H1 (cell line): ENCODE data around the gene NDRG2. TPM values are rescaled to one million over a fixed set of nuclear protein-coding genes. Genes with fewer than 3 reads are reported as not detected.

ENCODE experiments used
- CEBPB ChIP-seq: IDR thresholded peaks from 2 replicates; pipeline ENCODE4 v1.6.1; 2012; ENCODE audit warnings: low read depth, low read length
- CHD2 ChIP-seq: IDR thresholded peaks from 2 replicates; pipeline ENCODE4 v1.6.1; 2012; ENCODE audit warnings: low read length, improper control_type of control experiment
- KDM4A ChIP-seq: IDR thresholded peaks from one replicate; pipeline ENCODE4 v1.7.1; 2012; ENCODE audit warnings: low read depth, mild to moderate bottlenecking, moderate library complexity, low read length, inconsistent platforms; ENCODE audit not compliant: severe bottlenecking
- PHF8 ChIP-seq: fragments of 200-600 bp; sonication (generic); conservative IDR thresholded peaks from 2 replicates; pipeline ENCODE4 v1.7.1; 2012; ENCODE audit warnings: low read depth, mild to moderate bottlenecking, inconsistent platforms, low read length, moderate library complexity
- RAD21 ChIP-seq, 2 experiments: IDR thresholded peaks in 1 of 2; conservative IDR thresholded peaks in 1 of 2; 2 replicates each; pipeline ENCODE4 v1.6.1; 2011; ENCODE audit warnings: low read depth in 2 of 2, low read length in 2 of 2, improper control_type of control experiment in 1 of 2, inconsistent platforms in 1 of 2, mild to moderate bottlenecking in 1 of 2, moderate library complexity in 1 of 2
- RBBP5 ChIP-seq: IDR thresholded peaks from 2 replicates; pipeline ENCODE4 v1.7.1; 2012; ENCODE audit warnings: low read depth, mild to moderate bottlenecking, inconsistent platforms, low read length, moderate library complexity, borderline replicate concordance
- SIN3A ChIP-seq, 2 experiments: IDR thresholded peaks in 1 of 2; conservative IDR thresholded peaks in 1 of 2; 2 replicates each; pipeline ENCODE4 v1.6.1; 2011 to 2012; ENCODE audit warnings: low read length in 2 of 2, improper control_type of control experiment in 1 of 2, low read depth in 1 of 2, mild to moderate bottlenecking in 1 of 2
- SP4 ChIP-seq: IDR thresholded peaks from 2 replicates; pipeline ENCODE4 v1.6.1; 2012; ENCODE audit warnings: low read length, inconsistent platforms
- polyA plus RNA-seq, 7 experiments: library from polyadenylated mRNA; depleted of rRNA in 3 of 7; stranded (reverse) in 5 of 7; unstranded in 2 of 7; fragments of >200 nt in 5 of 7; fragments of 200-250 nt in 2 of 7; gene quantifications; 1 replicate in 5 of 7; 2 replicates in 1 of 7; 4 replicates in 1 of 7; pipeline versions ENCODE4 v1.2.1 to v1.2.3, GENCODE V29; 2011 to 2013; ENCODE audit warnings: missing spikeins in 2 of 7, mixed read lengths in 2 of 7
- total RNA-seq: library from RNA; stranded (reverse); fragmentation: NEBNext Ultra II Directional; extraction: Animal tissue kit (Norgen Biotek cat#: 25700); gene quantifications from 2 replicates; pipeline ENCODE4 v1.2.1, GENCODE V29; 2021

The NDRG2 gene
- total and polyA plus RNA-seq, 2 of the 8 experiments (the other 6 are each of a cell fraction or from before 2014, with no cell fraction given) = 29.9 to 48.6 TPM

GRCh38 chr14:20970983-20971704 lies 53.7 kb downstream of the NDRG2 start (continued):
- TF ChIP-seq RBBP5 (peak; percentile 59; the same call in 1 of the 2 replicates), CEBPB (no peak), CHD2 (peak; percentile 30; the same call in 1 of the 2 replicates), KDM4A (peak; percentile 83), RAD21 (IDR thresholded peaks at IDR 0.05 in 1 of 2, conservative IDR thresholded peaks at IDR 0.05 in 1 of 2; ENCODE audit: low read depth in 2 of 2, low read length in 2 of 2) (peak; percentile 76 to 81), SP4 (no peak), SIN3A (conservative IDR thresholded peaks at IDR 0.05 in 1 of 2, IDR thresholded peaks at IDR 0.05 in 1 of 2; ENCODE audit: low read depth in 1 of 2, low read length in 2 of 2) (0 out of 4 replicates have a peak, but pooled peaks have one; percentile 5 to 19), PHF8 (peak; percentile 79)
